HG03066 (cell line): ENCODE data around the gene GRK1.
"Not testable (repeated sequence)": the region's sequence is repeated elsewhere in the genome, so short reads cannot be mapped to it uniquely, and the experiment has no call there.

Source experiments
- ATAC-seq: cut with Tn5 transposase; IDR thresholded peaks from one replicate; pipeline ENCODE4 v1.9.1; 2021; ENCODE audit warnings: low read depth; ENCODE audit not compliant: unreplicated experiment

Gene GRK1

GRCh38 chr13:113740286-113740556, 73.2 kb downstream of the GRK1 start:
- ATAC-seq = no peak

- ATAC-seq = no peak
Measured at GRCh38 chr13:113740661-113741060, 73.6 kb downstream of the GRK1 start.

GRCh38 chr13:113741191-113741668, 74.2 kb downstream of the GRK1 start:
- ATAC-seq = no peak

GRCh38 chr13:113742000-113742441, 75.0 kb downstream of the GRK1 start:
- ATAC-seq = no peak

DNA sequence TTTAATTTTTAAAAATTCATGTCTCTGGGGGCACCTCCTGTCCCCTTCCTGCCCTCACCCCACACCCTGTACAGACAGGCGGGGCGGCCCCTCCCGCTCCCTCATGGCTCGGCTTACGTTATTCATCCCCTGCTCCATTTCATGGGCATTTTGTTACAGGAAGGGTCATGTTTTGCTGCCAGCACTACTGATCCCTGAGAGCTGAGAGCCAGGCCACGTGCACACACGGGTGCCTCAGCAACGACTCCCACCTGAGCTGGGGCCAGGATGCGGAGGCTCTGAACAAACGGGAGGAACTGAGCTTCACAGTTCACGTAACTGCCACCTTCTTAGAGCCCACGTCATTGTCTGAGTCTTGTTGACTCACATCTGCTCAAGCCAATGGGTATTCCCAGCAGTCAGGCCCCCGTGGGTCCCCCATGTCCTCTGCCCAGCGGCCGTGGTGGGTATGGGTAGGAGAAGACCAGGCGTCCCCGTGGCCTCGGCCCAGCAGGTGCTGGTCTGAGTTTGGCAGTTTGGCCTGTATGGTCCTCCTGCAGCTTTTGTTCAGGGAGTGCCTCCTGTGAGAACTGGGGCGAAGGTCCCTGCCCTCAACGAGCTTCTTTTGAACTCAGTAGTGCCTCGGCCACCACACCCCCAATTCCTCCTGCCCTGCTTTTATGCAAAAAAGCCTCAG, 75.6 kb downstream of the GRK1 start:
- ATAC-seq = no peak

DNA sequence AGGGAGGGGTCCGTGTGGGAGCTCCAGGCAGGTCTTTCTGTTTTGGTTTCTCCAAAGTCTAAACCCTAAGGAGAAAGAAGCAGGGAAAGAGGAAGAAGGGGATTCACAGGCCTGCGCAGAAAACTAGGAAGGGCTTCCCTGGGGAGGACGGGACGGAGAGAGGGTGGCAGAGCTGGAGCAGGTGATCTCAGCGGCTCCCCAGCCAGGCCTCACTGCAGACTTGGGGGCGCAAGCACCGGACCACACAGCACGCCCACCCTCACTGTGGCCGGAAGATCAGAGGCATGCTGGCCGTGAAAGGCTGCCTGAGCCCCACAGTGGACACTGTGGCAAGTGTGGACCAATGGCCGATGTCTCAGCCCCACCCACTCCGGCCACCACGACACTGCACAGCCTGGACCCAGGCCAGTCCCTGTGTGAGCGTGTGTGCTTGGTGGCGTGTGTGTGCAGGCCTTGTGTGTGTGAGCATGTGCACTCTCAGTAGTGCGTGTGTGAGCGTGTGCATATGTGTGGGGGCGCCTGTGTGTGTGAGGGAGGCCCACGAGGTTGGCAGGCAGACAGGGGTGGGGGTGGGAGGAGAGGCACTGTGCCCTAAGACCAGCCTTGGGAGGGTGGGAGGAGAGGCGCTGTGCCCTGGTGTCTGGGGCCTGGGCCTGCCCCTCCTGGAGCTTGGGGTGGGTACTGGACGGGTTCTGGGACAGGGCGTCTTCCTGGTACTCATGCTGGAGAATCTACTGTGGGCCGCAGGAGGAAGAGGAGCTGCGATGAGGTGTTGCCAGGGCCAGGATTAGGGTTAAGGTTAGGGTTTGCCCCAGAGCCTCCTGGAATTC, 76.6 kb downstream of the GRK1 start:
- no peak for ATAC-seq

GRCh38 chr13:113744197-113745000, 77.4 kb downstream of the GRK1 start:
- no peak for ATAC-seq

- ATAC-seq = no peak
Measured at GRCh38 chr13:113745059-113745458, 78.0 kb downstream of the GRK1 start.

DNA sequence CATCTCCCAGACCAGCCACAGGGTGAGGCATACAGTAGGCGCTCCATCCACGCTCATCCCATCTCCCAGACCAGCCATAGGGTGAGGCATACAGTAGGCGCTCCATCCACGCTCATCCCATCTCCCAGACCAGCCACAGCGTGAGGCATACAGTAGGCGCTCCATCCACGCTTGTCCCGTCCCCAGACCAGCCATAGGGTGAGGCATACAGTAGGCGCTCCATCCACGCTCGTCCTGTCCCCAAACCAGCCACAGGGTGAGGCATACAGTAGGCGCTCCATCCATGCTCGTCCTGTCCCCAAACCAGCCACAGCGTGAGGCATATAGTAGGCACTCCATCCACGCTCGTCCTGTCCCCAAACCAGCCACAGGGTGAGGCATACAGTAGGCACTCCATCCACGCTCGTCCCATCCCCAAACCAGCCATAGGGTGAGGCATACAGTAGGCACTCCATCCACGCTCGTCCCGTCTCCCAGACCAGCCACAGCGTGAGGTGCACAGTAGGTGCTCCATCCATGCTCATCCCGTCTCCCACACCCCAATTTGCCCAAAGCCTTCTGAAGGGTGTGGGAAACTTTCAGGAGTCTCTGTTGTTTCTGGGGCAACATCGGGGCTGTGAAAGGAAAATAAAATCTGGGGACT, 78.6 kb downstream of the GRK1 start:
- ATAC-seq = not testable (repeated sequence)

DNA sequence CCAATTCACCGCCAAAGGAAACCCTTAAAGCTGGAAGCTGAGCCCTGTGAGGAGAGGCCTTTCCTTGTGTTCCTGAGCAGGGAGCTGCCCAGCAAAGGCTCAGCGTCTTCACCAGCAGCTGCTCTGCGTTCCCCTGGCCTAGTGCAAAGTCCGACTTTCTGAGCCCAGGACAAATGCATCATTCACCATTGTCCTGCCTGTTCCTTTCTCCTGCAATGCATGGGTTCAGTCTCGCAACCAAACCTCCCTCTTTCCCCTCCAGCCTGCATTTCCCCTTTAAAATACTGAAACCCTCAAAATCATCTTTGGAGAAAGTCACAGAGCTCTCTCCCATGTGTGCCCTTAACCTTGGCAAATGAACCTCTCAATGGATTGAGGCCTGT, 79.1 kb downstream of the GRK1 start:
- ATAC-seq = no peak

DNA sequence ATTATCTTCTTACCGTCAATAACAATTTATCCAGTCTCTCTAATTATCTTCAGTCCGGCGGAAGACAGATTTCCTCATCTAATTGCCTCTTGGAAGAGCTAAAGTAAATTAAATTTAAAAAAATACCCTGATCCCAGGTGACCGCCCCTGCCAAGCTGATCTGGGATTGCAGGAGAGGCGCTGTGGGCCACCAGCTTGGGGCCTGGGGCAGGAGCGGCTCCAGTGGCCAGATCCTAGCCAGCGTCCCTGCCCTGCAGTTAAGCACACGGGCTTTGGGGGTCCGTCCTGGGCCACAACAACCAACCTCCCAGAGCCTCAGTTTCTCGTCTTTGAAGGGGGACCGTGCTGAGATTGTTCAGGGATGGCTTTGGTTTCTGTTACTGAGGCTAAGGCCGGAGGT, 79.7 kb downstream of the GRK1 start:
- ATAC-seq = no peak

- ATAC-seq = no peak
Measured at GRCh38 chr13:113747291-113747833, 80.3 kb downstream of the GRK1 start.

- no peak for ATAC-seq
Measured at GRCh38 chr13:113748101-113748861, 81.3 kb downstream of the GRK1 start.

DNA sequence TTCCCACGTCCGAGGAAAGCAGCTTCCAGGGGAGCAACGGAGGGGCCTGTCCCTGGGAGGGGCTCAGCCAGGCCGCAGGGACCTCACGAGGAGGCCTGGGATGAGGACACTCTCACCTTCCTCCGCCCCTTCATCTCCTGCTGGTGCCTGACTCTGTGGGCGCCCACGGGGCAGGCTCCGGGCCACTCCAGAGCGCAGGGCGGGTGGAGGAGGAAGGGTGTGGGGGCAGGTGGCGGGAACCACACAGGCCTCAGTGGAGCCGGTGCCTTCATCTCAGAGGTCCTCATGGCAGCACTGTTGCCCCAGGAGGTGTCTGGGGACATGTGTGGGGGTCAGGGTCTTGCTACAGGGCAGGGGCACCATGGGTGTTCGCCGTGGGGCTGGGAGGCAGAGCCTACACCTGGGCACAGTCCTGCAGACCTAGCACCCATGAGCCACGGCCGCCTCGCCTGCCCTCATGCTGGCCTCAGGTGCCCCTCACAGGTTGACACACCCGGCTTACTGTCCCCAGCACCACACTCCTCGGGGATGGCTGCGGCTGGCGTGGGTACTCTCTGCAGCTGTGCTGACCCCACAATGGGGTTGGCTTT, 81.9 kb downstream of the GRK1 start:
- no peak for ATAC-seq

- ATAC-seq = no peak
Measured at GRCh38 chr13:113749507-113749906, 82.5 kb downstream of the GRK1 start.

GRCh38 chr13:113749967-113750366, 82.9 kb downstream of the GRK1 start:
- no peak for ATAC-seq

DNA sequence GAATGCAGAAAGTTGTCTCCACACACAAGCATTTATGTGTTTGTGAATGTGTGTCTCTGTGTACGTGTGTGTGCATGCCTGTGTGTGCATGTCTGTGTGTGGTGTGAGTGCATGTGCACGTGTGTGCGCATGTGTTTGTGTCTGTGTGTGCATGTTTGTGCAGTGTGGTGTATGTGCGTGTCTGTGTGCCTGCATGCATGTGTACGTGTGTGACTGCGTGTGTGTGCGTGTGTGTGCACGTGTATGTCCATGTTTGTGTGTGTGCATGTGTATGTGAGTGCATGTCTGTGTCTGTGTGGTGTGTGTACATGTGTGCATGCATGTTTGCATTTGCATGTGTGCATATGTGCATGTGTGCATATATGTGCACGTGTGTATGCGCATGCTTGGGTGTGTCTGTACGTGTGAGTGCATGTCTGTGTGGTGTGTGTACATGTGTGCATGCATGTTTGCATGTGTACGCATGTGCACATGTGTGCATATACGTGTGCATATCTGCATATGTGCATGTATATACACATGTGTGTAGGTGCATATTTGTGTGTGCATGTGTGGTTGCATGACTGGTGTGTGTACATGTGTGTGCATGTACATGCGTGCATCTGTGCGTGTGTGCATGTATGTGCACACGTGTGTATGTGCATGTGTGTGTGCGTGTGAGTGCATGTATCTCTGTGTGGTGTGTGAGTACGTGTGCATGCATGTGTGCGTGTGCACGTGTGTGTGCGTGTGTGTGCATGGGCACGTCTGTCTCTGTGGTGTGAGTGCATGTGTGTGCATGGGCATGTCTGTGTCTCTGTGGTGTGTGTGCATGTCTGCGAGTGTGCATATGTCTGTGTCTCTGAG, 83.8 kb downstream of the GRK1 start:
- ATAC-seq = no peak

GRCh38 chr13:113751491-113751890, 84.5 kb downstream of the GRK1 start:
- no peak for ATAC-seq
